SK-N-MC (cell line): Measurements from ENCODE around the gene NOP9.

ENCODE experiments used
- DNase-seq: peaks from one replicate; pipeline ENCODE4 v3.0.0-alpha.2; 2011; ENCODE audit warnings: low read depth, low spot score
- H3K27ac ChIP-seq: fragments of 200-600 bp; sonication (generic); 2 replicates; pipeline ENCODE4 v1.5.1; 2016; ENCODE audit warnings: mixed run types
- H3K36me3 ChIP-seq: fragments of 200-600 bp; sonication (generic); 2 replicates; pipeline ENCODE4 v1.6.1; 2017; ENCODE audit warnings: antibody characterized with exemption, low read length, mixed read lengths; ENCODE audit not compliant: insufficient read depth
- H3K4me3 ChIP-seq: fragments of 200-600 bp; sonication (generic); 2 replicates; pipeline ENCODE4 v1.5.1; 2016
- H3K9ac ChIP-seq: fragments of 200-600 bp; sonication (generic); 2 replicates; pipeline ENCODE4 v1.8.0; 2017; ENCODE audit warnings: mixed run types, mixed read lengths; ENCODE audit not compliant: insufficient read length
- H3K9me3 ChIP-seq: fragments of 200-600 bp; sonication (generic); 2 replicates; pipeline ENCODE4 v1.6.1; 2017; ENCODE audit warnings: low read depth, mild to moderate bottlenecking, antibody characterized with exemption, low read length, moderate library complexity, mixed read lengths
- EZH2 ChIP-seq: fragments of 200-600 bp; sonication (generic); IDR thresholded peaks from one replicate; pipeline ENCODE4 v1.6.1; 2017; ENCODE audit warnings: antibody characterized with exemption
- FOXP2 ChIP-seq: optimal IDR thresholded peaks from 2 replicates; pipeline ENCODE3; 2011; ENCODE audit warnings: mild to moderate bottlenecking, moderate library complexity; ENCODE audit not compliant: insufficient read depth; ENCODE audit errors: extremely low read length, control extremely low read depth
- POLR2AphosphoS5 ChIP-seq: IDR thresholded peaks from 2 replicates; pipeline ENCODE4 v1.6.1; 2012; ENCODE audit warnings: mild to moderate bottlenecking, low read depth, low read length, borderline replicate concordance

The NOP9 gene

DNA sequence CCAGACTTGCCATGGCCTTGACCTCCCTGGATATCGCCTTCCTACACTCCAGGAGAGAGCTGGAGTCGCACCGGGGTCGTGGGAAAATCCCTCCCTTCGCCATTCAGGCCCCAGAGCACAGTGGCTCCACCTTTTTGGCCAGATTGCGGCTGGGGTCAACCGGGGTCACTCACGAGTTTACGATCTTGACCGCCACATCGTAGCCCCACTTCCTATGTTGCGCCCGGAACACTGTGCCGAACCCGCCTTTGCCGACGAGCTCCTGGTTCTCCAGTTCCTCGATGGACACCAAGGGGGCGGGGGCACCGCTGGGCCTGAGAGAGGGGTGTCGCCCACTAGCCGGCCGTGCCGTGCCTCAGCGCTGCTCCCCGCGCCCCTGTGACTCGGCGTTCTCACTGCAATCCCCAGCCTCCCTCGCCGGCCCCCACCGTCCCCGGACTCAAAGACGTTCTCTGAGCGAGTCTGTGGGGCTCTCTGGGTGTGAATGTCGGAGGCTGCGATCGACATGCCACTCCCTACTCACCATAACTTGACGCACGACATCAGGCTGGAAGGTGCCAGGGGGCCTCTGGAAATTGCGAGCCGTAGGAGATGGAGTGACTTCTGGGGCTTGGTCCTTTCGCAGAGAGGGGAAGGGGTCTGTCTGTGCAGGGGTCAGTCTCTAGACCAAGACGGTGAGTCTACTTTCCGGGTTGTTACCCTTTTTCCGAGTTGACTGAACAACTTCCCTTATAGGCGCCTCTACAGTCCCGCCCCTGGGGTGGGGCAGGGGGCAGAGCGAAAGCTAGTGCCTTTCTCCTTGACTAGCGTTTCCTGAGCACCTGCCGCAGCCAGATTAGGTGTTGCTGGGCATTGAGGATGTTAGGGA lies 39.9 kb downstream of the NOP9 start, which contains the start of gene RIPK3:
Gene RIPK3 (minus strand): TSS at position 708 of the 868 bp plus-strand sequence. CDS start 165 bp downstream, at position 543.
- Histone ChIP-seq H3K27ac (no peak within 1 kb of the TSS), H3K9ac (no peak within 1 kb of the TSS)
- DNase-seq = no peak

DNA sequence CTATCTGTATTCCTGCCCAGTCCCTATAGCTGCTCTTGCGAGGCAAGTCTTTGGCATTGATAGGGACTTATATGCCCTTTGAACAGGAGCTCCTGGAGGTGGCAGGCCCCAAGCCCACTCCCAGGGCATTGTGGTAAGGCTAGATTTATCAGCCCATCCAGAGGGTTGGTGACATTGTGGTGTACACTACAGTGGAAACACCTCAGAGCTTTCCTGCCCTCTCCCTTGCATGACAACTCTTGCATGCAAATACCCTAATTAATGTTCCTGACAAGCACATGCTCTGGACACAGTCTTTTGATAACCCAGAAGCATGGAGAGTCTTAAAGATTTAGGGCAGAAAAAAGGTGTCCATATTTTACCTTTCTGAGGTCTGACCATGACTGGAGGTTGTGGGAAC lies 41.0 kb downstream of the NOP9 start:
- TF ChIP-seq EZH2 = no peak
- no peak for TF ChIP-seq FOXP2
- no peak for TF ChIP-seq POLR2AphosphoS5
- DNase-seq = no peak
- no peak overlapping the region for H3K9ac ChIP-seq
- no peak overlapping the region for H3K4me3 ChIP-seq
- H3K36me3 ChIP-seq = no peaks in the 10 kb centered on the region
- H3K27ac ChIP-seq = no peak overlapping the region
- no peaks in the 10 kb centered on the region for H3K9me3 ChIP-seq

More for the DNA sequence above, 39.9 kb downstream of the NOP9 start, which contains the start of gene RIPK3:
- Histone ChIP-seq H3K9me3 (no peaks in the 10 kb centered on the region), H3K36me3 (no peaks in the 10 kb centered on the region), H3K4me3 (peak within 1 kb of the TSS; percentile 22; the same call in 1 of the 2 replicates)
- TF ChIP-seq FOXP2 = no peak
- TF ChIP-seq POLR2AphosphoS5 = no peak
- TF ChIP-seq EZH2 = no peak

DNA sequence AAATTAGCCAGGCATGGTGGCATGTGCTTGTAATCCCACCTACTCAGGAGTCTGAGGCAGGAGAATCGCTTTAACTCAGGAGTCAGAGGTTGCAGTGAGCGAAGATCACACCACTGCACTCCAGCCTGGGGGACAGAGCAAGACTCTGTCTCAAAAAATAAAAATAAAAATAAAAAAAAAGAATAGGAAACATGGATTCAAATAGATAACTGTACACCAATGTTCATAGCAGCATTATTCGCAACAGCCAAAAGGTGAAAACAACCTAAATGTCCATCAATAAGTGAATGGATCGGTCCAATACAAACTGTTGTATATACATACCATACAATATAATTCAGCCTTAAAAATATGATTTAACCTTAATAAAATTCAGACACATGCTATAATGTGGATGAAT lies 43.2 kb downstream of the NOP9 start:
- H3K4me3 ChIP-seq = no peak overlapping the region
- no peaks in the 10 kb centered on the region for H3K36me3 ChIP-seq
- TF ChIP-seq POLR2AphosphoS5 (no peak), FOXP2 (no peak), EZH2 (no peak)
- H3K27ac ChIP-seq = no peak overlapping the region
- DNase-seq = no peak
- no peaks in the 10 kb centered on the region for H3K9me3 ChIP-seq
- H3K9ac ChIP-seq = no peak overlapping the region

DNA sequence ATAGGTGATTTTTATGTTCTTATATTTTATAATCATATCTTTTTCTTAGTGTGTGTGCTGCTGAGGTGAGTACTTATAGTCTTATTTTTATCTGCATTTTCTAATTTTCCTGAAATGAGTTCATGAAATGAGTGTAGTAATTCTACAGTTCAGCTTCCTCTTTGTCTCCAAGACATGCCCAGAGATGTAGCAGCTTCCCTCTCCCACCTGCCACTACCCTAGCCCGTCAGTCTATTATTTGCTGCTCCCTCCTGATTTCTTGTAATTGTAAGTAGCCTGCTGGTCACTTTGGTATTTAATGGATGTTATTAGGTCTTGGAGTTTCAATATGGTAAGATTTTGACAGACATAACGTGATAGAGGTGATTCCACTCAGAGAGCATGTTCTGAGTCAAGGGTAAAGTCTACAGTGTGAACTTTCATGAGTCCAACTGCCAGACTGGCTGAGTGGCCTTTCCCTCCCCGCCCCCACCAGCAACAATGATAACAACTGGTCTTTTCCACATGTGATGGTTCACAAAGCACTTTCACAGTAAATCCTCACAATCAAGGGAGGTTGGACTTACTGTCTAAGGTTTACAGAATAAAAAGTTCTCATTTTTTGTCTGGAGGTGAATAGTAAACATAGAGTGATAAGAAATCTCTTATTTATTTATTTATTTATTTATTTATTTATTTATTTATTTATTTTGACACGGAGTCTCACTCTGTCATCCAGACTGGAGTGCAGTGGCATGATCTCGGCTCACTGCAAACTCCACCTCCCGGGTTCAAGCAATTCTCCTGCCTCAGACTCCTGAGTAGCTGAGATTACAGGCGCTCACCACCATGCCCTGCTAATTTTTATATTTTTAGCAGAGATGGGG lies 44.4 kb downstream of the NOP9 start:
- DNase-seq = no peak
- Histone ChIP-seq H3K9ac (no peak overlapping the region), H3K4me3 (no peak overlapping the region), H3K36me3 (no peaks in the 10 kb centered on the region), H3K27ac (no peak overlapping the region), H3K9me3 (no peaks in the 10 kb centered on the region)
- TF ChIP-seq FOXP2 (no peak), POLR2AphosphoS5 (no peak), EZH2 (no peak)

DNA sequence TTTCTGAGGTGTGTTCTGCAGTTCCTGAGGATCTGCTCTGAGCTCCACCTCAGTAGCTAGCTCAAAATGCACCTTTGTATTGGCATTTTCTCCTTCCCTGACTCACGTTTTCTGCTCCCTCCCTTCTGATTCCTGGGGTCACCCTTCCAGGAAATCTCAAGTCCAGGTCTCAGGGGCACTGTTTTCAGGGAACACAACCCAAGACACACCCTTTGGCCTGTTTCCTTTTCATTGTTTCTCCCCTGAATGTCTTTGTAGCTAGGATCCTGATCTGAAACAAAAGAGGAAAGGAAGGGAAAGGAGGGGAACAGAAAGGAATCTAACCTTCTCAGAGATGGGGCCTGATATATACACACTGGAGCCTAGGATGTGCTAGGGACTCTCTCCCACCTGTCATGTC lies 47.5 kb downstream of the NOP9 start:
- H3K9ac ChIP-seq = no peak overlapping the region
- H3K27ac ChIP-seq = no peak overlapping the region
- H3K9me3 ChIP-seq = no peaks in the 10 kb centered on the region
- H3K4me3 ChIP-seq = no peak overlapping the region
- no peaks in the 10 kb centered on the region for H3K36me3 ChIP-seq
- TF ChIP-seq FOXP2 (no peak), EZH2 (no peak), POLR2AphosphoS5 (no peak)
- DNase-seq = no peak

DNA sequence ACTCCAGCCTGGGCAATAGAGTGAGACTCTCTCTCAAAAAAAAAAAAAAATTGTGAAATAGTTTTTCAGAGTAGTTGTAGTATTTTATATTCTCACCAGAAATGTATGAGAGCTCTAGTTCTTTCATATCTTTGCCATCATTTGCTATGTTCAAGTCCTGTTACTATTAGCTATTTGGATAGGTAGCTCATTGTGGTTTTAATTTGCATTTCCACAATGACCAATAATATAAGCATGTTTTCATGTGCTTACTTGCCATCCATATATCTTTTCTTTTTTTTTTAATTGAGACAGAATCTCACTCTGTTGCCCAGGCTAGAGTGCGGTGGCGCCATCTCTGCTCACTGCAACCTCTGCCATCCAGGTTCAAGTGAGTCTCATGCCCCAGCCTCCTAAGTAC lies 48.5 kb downstream of the NOP9 start:
- no peak overlapping the region for H3K27ac ChIP-seq
- H3K4me3 ChIP-seq = no peak overlapping the region
- no peak overlapping the region for H3K9ac ChIP-seq
- no peaks in the 10 kb centered on the region for H3K9me3 ChIP-seq
- no peaks in the 10 kb centered on the region for H3K36me3 ChIP-seq
- no peak for DNase-seq
- no peak for TF ChIP-seq EZH2
- no peak for TF ChIP-seq POLR2AphosphoS5
- no peak for TF ChIP-seq FOXP2

DNA sequence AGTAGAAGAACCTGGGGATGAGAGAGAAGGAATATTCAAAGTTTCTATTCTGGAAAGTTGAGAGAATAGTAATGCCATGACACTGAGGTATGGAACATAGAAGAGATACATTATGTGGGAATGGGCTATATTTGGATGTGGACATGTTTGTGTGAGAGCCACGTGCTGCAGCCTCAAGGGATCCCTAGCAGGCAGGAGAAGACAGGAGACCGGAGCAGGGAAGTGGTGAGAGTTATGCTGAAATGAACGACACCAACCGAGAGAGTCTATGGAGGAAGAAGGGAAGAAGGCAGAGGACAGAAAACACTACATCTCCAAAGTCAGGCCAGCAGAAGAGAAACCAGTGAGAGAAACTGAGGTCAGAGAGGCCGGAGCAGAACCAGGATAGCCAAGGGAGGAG lies 50.1 kb downstream of the NOP9 start:
- no peaks in the 10 kb centered on the region for H3K36me3 ChIP-seq
- H3K4me3 ChIP-seq = no peak overlapping the region
- no peak for DNase-seq
- H3K27ac ChIP-seq = no peak overlapping the region
- no peaks in the 10 kb centered on the region for H3K9me3 ChIP-seq
- H3K9ac ChIP-seq = no peak overlapping the region
- no peak for TF ChIP-seq EZH2
- TF ChIP-seq FOXP2 = no peak
- no peak for TF ChIP-seq POLR2AphosphoS5

DNA sequence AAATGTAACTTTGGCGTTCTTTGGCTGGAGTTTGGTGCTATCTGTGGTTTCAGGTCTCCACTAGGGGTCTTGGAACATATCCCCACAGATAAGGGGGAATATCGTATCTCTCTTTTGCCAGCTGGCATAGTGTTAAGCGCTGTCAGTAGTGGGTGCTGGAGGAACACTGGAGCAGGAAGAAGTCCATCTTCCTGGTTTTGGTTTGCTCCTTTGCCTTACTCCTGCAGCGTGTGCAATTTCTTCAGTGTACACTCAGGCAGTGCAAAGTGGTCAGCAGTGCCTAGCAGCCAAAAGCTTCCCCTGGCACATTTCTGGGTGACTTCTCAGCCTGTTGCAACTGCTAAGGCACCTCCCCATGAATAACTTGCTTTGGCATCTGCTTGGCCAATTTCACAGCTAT lies 51.9 kb downstream of the NOP9 start:
- H3K9ac ChIP-seq = no peak overlapping the region
- no peak overlapping the region for H3K4me3 ChIP-seq
- DNase-seq = no peak
- no peaks in the 10 kb centered on the region for H3K9me3 ChIP-seq
- H3K27ac ChIP-seq = no peak overlapping the region
- no peak for TF ChIP-seq POLR2AphosphoS5
- no peak for TF ChIP-seq FOXP2
- no peak for TF ChIP-seq EZH2
- no peaks in the 10 kb centered on the region for H3K36me3 ChIP-seq
